Calu3 (cell line): ENCODE data around the gene ADARB1. TPM values are rescaled to one million over a fixed set of nuclear protein-coding genes. Genes with fewer than 3 reads are reported as not detected.

ENCODE experiments used
- BruUV-seq: library from RNA; stranded (reverse); fragments of 400-500 nt; replicated peaks from 2 replicates; lab custom pipeline; 2021; lab: Mats Ljungman, UMichigan
- CTCF ChIA-PET: fragments of 300-600 bp; sonication (Branson Sonifier 250); formaldehyde crosslinking; loops from one replicate; lab custom pipeline; 2022; ENCODE audit warnings: antibody characterized with exemption; lab: Charles Lee
- DNase-seq: peaks from one replicate; pipeline ENCODE4 v3.0.0; 2022
- H3K27ac Mint-ChIP-seq: one replicate; pipeline ENCODE4 v1.8.0; 2022; ENCODE audit warnings: mixed read lengths; ENCODE audit not compliant: unreplicated experiment
- H3K27me3 Mint-ChIP-seq: one replicate; pipeline ENCODE4 v1.8.0; 2022; ENCODE audit warnings: mixed read lengths; ENCODE audit not compliant: unreplicated experiment
- H3K36me3 Mint-ChIP-seq: one replicate; pipeline ENCODE4 v1.8.0; 2022; ENCODE audit warnings: mild to moderate bottlenecking, moderate library complexity, mixed read lengths; ENCODE audit not compliant: insufficient read depth, unreplicated experiment
- H3K4me1 Mint-ChIP-seq: one replicate; pipeline ENCODE4 v1.8.0; 2022; ENCODE audit warnings: mild to moderate bottlenecking, low read depth, mixed read lengths; ENCODE audit not compliant: unreplicated experiment
- H3K4me3 Mint-ChIP-seq: one replicate; pipeline ENCODE4 v1.8.0; 2022; ENCODE audit warnings: mild to moderate bottlenecking, low read depth, moderate library complexity, mixed read lengths; ENCODE audit not compliant: unreplicated experiment
- H3K9me3 Mint-ChIP-seq: one replicate; pipeline ENCODE4 v1.8.0; 2022; ENCODE audit warnings: low read depth, mixed read lengths; ENCODE audit not compliant: unreplicated experiment
- CTCF ChIP-seq: fragments of 200-600 bp; IDR thresholded peaks from one replicate; pipeline ENCODE4 v1.8.0; 2022; ENCODE audit warnings: antibody characterized with exemption; ENCODE audit not compliant: unreplicated experiment
- intact Hi-C: fragments of 100-400 bp; cut with micrococcal nuclease; formaldehyde crosslinking; loops from one replicate; pipeline ENCODE4 v1.10.0; 2022; ENCODE audit not compliant: unreplicated experiment
- total RNA-seq: library from RNA; stranded (reverse); gene quantifications from 2 replicates; pipeline ENCODE4 v1.2.3, GENCODE V29; 2022

Gene ADARB1
- total RNA-seq, 1 experiment from 2014 or later = 2.8 TPM

GRCh38 chr21:45158491-45159423 lies 84.4 kb downstream of the ADARB1 start:
- Mint-ChIP-seq H3K4me1 (no peaks in the 10 kb centered on the region), H3K36me3 (no peaks in the 10 kb centered on the region), H3K27me3 (peaks cover 47% of the 10 kb centered on the region), H3K9me3 (no peaks in the 10 kb centered on the region), H3K27ac (no peak overlapping the region), H3K4me3 (no peak overlapping the region)
- BruUV-seq = no TSS peak
- CTCF ChIA-PET = no interaction called here
- no peak for TF ChIP-seq CTCF
- intact Hi-C loops = no loop called here
- no peak for DNase-seq

- Mint-ChIP-seq H3K36me3 (no peaks in the 10 kb centered on the region), H3K27ac (no peak overlapping the region), H3K9me3 (no peaks in the 10 kb centered on the region), H3K27me3 (peaks cover 43% of the 10 kb centered on the region), H3K4me1 (no peaks in the 10 kb centered on the region), H3K4me3 (no peak overlapping the region)
- intact Hi-C loops = no loop called here
- no peak for DNase-seq
- CTCF ChIA-PET = no interaction called here
- TF ChIP-seq CTCF = no peak
- BruUV-seq = no TSS peak
Measured at GRCh38 chr21:45160198-45160597, 85.8 kb downstream of the ADARB1 start.

- no TSS peak for BruUV-seq
- H3K27ac Mint-ChIP-seq = no peak overlapping the region
- intact Hi-C loops = no loop called here
- no peaks in the 10 kb centered on the region for H3K9me3 Mint-ChIP-seq
- no peak overlapping the region for H3K4me3 Mint-ChIP-seq
- no peaks in the 10 kb centered on the region for H3K4me1 Mint-ChIP-seq
- TF ChIP-seq CTCF = no peak
- CTCF ChIA-PET = no interaction called here
- peaks cover 32% of the 10 kb centered on the region for H3K27me3 Mint-ChIP-seq
- no peaks in the 10 kb centered on the region for H3K36me3 Mint-ChIP-seq
- no peak for DNase-seq
Measured at GRCh38 chr21:45161038-45161945, 86.9 kb downstream of the ADARB1 start.

- no peaks in the 10 kb centered on the region for H3K9me3 Mint-ChIP-seq
- BruUV-seq = no TSS peak
- H3K4me1 Mint-ChIP-seq = no peaks in the 10 kb centered on the region
- intact Hi-C loops = no loop called here
- H3K27me3 Mint-ChIP-seq = peaks cover 25% of the 10 kb centered on the region
- no peak overlapping the region for H3K4me3 Mint-ChIP-seq
- TF ChIP-seq CTCF = no peak
- no peak overlapping the region for H3K27ac Mint-ChIP-seq
- no peaks in the 10 kb centered on the region for H3K36me3 Mint-ChIP-seq
- no peak for DNase-seq
- CTCF ChIA-PET = no interaction called here
Measured at GRCh38 chr21:45162115-45162514, 87.7 kb downstream of the ADARB1 start.
